K562 (cell line): ENCODE data around the gene PDE1A. TPM values are rescaled to one million over a fixed set of nuclear protein-coding genes. Genes with fewer than 3 reads are reported as not detected.

Experiments used
- BACH1 ChIP-seq: fragments of 200-800 bp; sonication (Bioruptor generic); IDR thresholded peaks from 2 replicates; pipeline ENCODE4 v1.6.1; 2016; ENCODE audit warnings: missing genetic modification characterization, missing compliant biosample characterization
- CBFA2T3 ChIP-seq: fragments of 450-650 bp; IDR thresholded peaks from 2 replicates; pipeline ENCODE4 v1.6.1; 2017
- DNMT1 ChIP-seq: fragments of 450-650 bp; IDR thresholded peaks from 2 replicates; pipeline ENCODE4 v1.6.1; 2016; ENCODE audit warnings: antibody characterized with exemption, mild to moderate bottlenecking
- HSF4 ChIP-seq: fragments of 250-450 bp; sonication (Bioruptor Pico); IDR thresholded peaks from 2 replicates; pipeline ENCODE4 v2.1.2; 2022; ENCODE audit warnings: mild to moderate bottlenecking, moderate library complexity, borderline replicate concordance
- POLR3A ChIP-seq: IDR thresholded peaks from 2 replicates; pipeline ENCODE4 v1.6.1; 2011; ENCODE audit warnings: borderline replicate concordance, mild to moderate bottlenecking, moderate library complexity; ENCODE audit not compliant: insufficient read length, insufficient read depth; ENCODE audit errors: extremely low read depth
- YBX1 ChIP-seq: fragments of 450-650 bp; IDR thresholded peaks from 2 replicates; pipeline ENCODE4 v1.7.1; 2016; ENCODE audit warnings: mild to moderate bottlenecking
- ZNF12 ChIP-seq: sonication (generic); formaldehyde crosslinking; IDR thresholded peaks from 2 replicates; pipeline ENCODE4 v1.4.0; 2020; ENCODE audit warnings: mild to moderate bottlenecking, missing genetic modification reagents
- polyA plus RNA-seq, 8 experiments: library from polyadenylated mRNA; depleted of rRNA in 4 of 8; stranded (reverse) in 5 of 8; unstranded in 3 of 8; fragments of >200 nt; fragmentation: Nextera tagmentation in 2 of 8; fragmentation: Illumina TruSeq in 1 of 8; extraction: Ambion mirVana in 2 of 8; extraction: Trizol in 1 of 8; gene quantifications; 2 replicates each; pipeline versions ENCODE4 v1.2.1 to v1.2.3, GENCODE V29; 2011 to 2014; ENCODE audit warnings: inconsistent platforms in 1 of 8, missing spikeins in 1 of 8
- total RNA-seq, 7 experiments: library from RNA; depleted of rRNA in 6 of 7; stranded (reverse); fragments of >200 nt in 6 of 7; fragmentation: Illumina TruSeq in 2 of 7; extraction: Trizol in 2 of 7; gene quantifications; 2 replicates each; pipeline versions ENCODE4 v1.2.1 to v1.2.3, GENCODE V29; 2011 to 2021; ENCODE audit warnings: low replicate concordance in 1 of 7
- TF ChIP-seq, protein P1 (sequence below), 2 experiments: fragments of 450-650 bp in 1 of 2; IDR thresholded peaks; 2 replicates each; pipeline ENCODE4 v1.6.1; 2011 to 2017; ENCODE audit warnings: low read depth in 2 of 2, antibody characterized with exemption in 1 of 2, borderline replicate concordance in 1 of 2, low read length in 1 of 2, mild to moderate bottlenecking in 1 of 2, mixed read lengths in 1 of 2; ENCODE audit not compliant: control insufficient read depth in 1 of 2
- TF ChIP-seq, protein P2 (sequence below): IDR thresholded peaks from 2 replicates; pipeline ENCODE4 v1.6.1; 2011; ENCODE audit not compliant: insufficient read length; ENCODE audit errors: extremely low read depth
- TF ChIP-seq, protein P3 (sequence below): fragments of 450-650 bp; IDR thresholded peaks from 2 replicates; pipeline ENCODE4 v1.6.1; 2016; ENCODE audit warnings: borderline replicate concordance

PDE1A gene
- total and polyA plus RNA-seq, 9 of the 15 experiments (the other 6 are each of a cell fraction or from before 2014, with no cell fraction given): 0.14 to 0.91 (median 0.32) TPM

DNA sequence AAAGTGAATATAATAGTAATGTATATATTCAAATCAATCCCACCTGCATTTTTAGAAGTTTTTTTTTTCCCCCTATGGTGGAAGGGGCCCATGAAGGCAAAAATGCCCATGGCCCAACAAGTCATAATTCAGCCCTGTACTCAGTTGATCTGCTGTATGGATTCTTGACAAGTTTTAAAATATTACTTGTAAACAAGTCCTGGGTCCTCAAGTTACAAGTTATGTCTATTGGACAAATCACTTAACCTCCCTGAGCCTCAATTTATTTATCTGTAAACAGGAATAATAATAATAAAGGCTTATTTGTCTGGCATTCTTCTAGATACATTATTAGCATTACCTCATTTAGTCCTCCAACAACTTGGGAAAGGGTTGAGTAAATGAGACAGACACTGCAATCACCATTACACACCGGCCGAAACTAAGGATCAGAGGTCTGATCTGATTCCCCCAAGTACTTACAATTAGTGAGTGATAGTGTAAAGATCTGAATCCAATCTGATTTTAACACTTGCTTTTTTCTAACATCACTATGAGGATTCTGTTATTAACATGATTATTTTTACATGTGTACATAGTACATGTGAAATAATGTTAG lies 66.1 kb downstream of the PDE1A start (continued):
- TF ChIP-seq ZNF12: no peak
- TF ChIP-seq CBFA2T3: no peak
- TF ChIP-seq, protein P1, sequence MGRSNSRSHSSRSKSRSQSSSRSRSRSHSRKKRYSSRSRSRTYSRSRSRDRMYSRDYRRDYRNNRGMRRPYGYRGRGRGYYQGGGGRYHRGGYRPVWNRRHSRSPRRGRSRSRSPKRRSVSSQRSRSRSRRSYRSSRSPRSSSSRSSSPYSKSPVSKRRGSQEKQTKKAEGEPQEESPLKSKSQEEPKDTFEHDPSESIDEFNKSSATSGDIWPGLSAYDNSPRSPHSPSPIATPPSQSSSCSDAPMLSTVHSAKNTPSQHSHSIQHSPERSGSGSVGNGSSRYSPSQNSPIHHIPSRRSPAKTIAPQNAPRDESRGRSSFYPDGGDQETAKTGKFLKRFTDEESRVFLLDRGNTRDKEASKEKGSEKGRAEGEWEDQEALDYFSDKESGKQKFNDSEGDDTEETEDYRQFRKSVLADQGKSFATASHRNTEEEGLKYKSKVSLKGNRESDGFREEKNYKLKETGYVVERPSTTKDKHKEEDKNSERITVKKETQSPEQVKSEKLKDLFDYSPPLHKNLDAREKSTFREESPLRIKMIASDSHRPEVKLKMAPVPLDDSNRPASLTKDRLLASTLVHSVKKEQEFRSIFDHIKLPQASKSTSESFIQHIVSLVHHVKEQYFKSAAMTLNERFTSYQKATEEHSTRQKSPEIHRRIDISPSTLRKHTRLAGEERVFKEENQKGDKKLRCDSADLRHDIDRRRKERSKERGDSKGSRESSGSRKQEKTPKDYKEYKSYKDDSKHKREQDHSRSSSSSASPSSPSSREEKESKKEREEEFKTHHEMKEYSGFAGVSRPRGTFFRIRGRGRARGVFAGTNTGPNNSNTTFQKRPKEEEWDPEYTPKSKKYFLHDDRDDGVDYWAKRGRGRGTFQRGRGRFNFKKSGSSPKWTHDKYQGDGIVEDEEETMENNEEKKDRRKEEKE (IDR thresholded peaks at IDR 0.05; ENCODE audit: borderline replicate concordance in 1 of 2, control insufficient read depth in 1 of 2, low read depth in 2 of 2, low read length in 1 of 2): no peak
- TF ChIP-seq POLR3A: no peak
- TF ChIP-seq, protein P2, sequence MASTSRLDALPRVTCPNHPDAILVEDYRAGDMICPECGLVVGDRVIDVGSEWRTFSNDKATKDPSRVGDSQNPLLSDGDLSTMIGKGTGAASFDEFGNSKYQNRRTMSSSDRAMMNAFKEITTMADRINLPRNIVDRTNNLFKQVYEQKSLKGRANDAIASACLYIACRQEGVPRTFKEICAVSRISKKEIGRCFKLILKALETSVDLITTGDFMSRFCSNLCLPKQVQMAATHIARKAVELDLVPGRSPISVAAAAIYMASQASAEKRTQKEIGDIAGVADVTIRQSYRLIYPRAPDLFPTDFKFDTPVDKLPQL: no peak
- TF ChIP-seq, protein P3, sequence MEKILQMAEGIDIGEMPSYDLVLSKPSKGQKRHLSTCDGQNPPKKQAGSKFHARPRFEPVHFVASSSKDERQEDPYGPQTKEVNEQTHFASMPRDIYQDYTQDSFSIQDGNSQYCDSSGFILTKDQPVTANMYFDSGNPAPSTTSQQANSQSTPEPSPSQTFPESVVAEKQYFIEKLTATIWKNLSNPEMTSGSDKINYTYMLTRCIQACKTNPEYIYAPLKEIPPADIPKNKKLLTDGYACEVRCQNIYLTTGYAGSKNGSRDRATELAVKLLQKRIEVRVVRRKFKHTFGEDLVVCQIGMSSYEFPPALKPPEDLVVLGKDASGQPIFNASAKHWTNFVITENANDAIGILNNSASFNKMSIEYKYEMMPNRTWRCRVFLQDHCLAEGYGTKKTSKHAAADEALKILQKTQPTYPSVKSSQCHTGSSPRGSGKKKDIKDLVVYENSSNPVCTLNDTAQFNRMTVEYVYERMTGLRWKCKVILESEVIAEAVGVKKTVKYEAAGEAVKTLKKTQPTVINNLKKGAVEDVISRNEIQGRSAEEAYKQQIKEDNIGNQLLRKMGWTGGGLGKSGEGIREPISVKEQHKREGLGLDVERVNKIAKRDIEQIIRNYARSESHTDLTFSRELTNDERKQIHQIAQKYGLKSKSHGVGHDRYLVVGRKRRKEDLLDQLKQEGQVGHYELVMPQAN: no peak
- no peak for TF ChIP-seq DNMT1
- no peak for TF ChIP-seq YBX1
- no peak for TF ChIP-seq BACH1 (tag)
- TF ChIP-seq HSF4 (CRISPR knock-in tag): no peak
